Motor neuron (in vitro differentiated cells): ENCODE measurements around the gene ABCC9. TPM values are rescaled to one million over a fixed set of nuclear protein-coding genes. Genes with fewer than 3 reads are reported as not detected.

Experiments
- total RNA-seq, 8 experiments: library from RNA; unstranded; fragments of 300-600 nt; gene quantifications; 2 replicates each; pipeline versions ENCODE4 v1.2.3 to v1.2.4, GENCODE V29; 2022

Gene ABCC9
- total RNA-seq, 8 experiments from 2014 or later = 0.04 to 6.6 (median 0.36) TPM

Other genes with a start within 250 kb of the ABCC9 start
- 1 to 10 TPM in 3 of 8 experiments, under 1 TPM in 3, not detected in 2; 0.56 to 3.7 (median 1.1) TPM for gene KCNJ8, start 166.7 kb downstream of the ABCC9 start, total RNA-seq
- 10 to 100 TPM; 20.4 to 44.3 (median 36.6) TPM for gene CMAS, start 104.8 kb upstream of the ABCC9 start, total RNA-seq